Motor neuron (in vitro differentiated cells): ENCODE results near the gene C8A. TPM values are rescaled to one million over a fixed set of nuclear protein-coding genes. Genes with fewer than 3 reads are reported as not detected.
A peak's percentile ranks its signal among the peaks of the same experiment; 100 is the strongest.

Experiments
- ATAC-seq, 8 experiments: fragments of 200-7000 bp; cut with Tn5 transposase; replicated peaks in 6 of 8; 2 replicates each; pipeline ENCODE4 v1.8.0; 2021; ENCODE audit warnings: mild to moderate bottlenecking in 8 of 8, moderate library complexity in 8 of 8
- H3K27ac ChIP-seq, 2 donors: fragments of 250-450 bp; sonication (Bioruptor Pico); 2 replicates each; pipeline ENCODE4 v1.9.0; 2021; ENCODE audit warnings: antibody characterized with exemption in 2 of 2, mild to moderate bottlenecking in 2 of 2, moderate library complexity in 1 of 2
- H3K4me1 ChIP-seq, 2 donors: fragments of 250-450 bp; sonication (Bioruptor Pico); replicated peaks in 1 of 2; 2 replicates each; pipeline ENCODE4 v1.6.1; 2021; ENCODE audit warnings: antibody characterized with exemption in 2 of 2, mild to moderate bottlenecking in 2 of 2, moderate library complexity in 1 of 2
- H3K4me3 ChIP-seq, 5 donors: fragments of 250-450 bp; sonication (Bioruptor Pico); 2 replicates each; pipeline ENCODE4 v1.9.0; 2021; ENCODE audit warnings: antibody characterized with exemption in 5 of 5, mild to moderate bottlenecking in 5 of 5, moderate library complexity in 4 of 5
- WGBS, 10 experiments: fragments of 450-650 bp; shearing (Covaris generic); methylation state at CpG; one replicate each; pipeline ENCODE4 v1.0.0; 2022; 5-methylcytosine and 5-hydroxymethylcytosine counted together
- in situ Hi-C, 9 experiments: fragments of 400-800 bp; cut with MboI; loops; one replicate each; pipeline ENCODE4 v1.15.0; 2021; ENCODE audit warnings: low sequenced_read_pairs in 9 of 9, low pct_unique_long_range_greater_than_20kb in 2 of 9; ENCODE audit not compliant: unreplicated experiment in 9 of 9
- total RNA-seq, 8 experiments: library from RNA; unstranded; fragments of 300-600 nt; gene quantifications; 2 replicates each; pipeline versions ENCODE4 v1.2.3 to v1.2.4, GENCODE V29; 2022

C8A gene
- total RNA-seq, 8 experiments from 2014 or later = 0.09 TPM; not detected in 7

DNA sequence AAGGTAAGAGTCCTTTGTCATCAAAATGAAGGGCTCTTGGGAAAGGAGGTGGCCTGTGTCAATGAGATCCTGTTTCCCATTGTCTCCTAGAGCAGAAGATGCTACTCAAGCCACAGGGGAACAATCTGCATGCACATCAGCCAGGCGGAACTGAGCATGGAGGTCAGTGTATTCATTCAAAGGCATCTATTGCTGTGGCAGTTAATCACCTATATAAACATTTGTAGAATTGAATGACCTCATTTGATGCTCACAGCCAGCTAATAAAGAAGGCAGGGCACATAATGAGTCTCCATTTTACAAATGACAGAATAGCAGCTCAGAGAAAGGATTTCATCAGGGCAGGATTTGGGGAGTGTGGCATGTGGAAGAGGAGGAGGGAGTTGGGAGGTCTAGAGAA lies 29.7 kb upstream of the C8A start:
- Histone ChIP-seq H3K4me1 (peaks cover 5 to 13% of the 10 kb centered on the region in 2 donors), H3K27ac (peak overlapping the region in 1 of 2 donors; percentile 63), H3K4me3 (no peak overlapping the region)
- ATAC-seq = peak in 5 of 8 experiments; percentile 88 to 95 (median 89)
- in situ Hi-C loops = loop anchor here in 5 of 9 experiments (25.0 kb wide), 6 partner anchors 237 to 1737 kb away; partner anchors contain the start of genes DAB1 (in 2 of the 5) and PLPP3 (in 1 of the 5)
- 9 to 100% (median 20%) methylated on average over 1 of the region's 1 CpG; no CpG with 5 or more reads in 2 of the 10 experiments for WGBS, 10 experiments

DNA sequence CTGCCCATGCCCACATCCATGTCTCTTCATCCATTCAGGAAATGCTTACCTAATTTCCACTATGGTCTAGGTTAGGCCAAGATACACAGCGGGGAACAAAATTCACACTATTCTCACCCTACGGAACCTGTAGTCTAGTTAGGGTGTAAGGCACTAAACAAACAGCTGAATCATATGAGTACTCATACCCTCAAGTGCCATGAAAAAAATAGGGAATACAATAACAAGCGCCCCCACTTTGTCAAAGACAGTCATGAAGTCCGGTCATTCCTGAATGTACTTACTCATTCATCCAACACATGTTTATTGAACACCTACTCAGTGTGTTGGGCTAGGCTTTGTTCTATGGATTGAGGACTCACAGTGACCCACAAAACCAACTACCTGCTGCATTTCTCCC lies 29.2 kb upstream of the C8A start:
- Histone ChIP-seq H3K4me1 (peaks cover 5 to 13% of the 10 kb centered on the region in 2 donors), H3K27ac (peak overlapping the region in 1 of 2 donors; percentile 63), H3K4me3 (no peak overlapping the region)
- WGBS, 10 experiments = 47 to 100% (median 71%) methylated on average over 2 to 4 of the region's 4 CpGs; no CpG with 5 or more reads in 3 of the 10 experiments
- no peak for ATAC-seq
- in situ Hi-C loops = loop anchor here in 5 of 9 experiments (25.0 kb wide), 5 partner anchors 237 to 1737 kb away; partner anchors contain the start of gene DAB1 (in 2 of the 5)

DNA sequence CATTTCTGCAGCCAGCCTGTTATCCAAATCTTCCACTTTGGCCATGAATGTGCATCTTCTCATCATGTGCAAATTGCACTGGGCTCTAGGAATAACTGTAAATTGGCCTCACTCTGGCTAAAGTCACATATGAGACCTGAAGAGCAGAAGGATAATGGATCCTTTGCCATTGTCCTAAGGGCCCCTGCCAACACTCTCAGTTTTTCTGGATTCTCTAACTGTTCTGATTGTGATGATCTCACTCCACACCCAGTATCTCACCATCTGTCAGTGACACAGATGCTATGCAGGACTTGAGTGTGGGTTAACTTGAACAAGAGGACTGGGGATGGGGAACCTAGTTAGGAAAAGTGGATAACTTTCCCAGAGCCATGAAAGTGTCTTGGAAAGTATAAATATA lies 26.9 kb upstream of the C8A start:
- Histone ChIP-seq H3K4me3 (no peak overlapping the region), H3K4me1 (peaks cover 5 to 18% of the 10 kb centered on the region in 2 donors), H3K27ac (no peak overlapping the region)
- in situ Hi-C loops = loop anchor here in 5 of 9 experiments (25.0 kb wide), 5 partner anchors 235 to 1735 kb away; partner anchors contain the start of gene DAB1 (in 2 of the 5)
- ATAC-seq = peak in 2 of 8 experiments; percentile 26 to 27

DNA sequence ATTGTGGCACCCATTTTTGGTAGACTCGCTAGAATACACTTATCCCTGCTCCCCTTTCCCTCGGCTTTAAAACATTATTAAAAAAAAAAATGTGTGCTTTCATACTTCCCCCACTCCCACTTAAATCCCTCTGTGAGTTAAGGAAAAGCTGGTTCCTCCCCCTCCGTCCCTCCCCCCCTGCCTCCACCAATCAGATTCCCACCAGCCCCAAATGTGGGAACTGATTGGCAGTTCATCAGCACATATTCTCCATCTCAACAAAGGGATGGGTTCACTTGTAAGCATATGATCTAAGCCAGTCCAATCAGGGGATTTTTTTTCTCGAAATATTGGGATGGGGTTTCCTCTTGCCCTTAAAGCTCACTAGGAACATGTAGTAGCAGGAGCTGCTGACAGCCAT lies 24.5 kb upstream of the C8A start:
- no peak overlapping the region for H3K27ac ChIP-seq
- WGBS, 10 experiments = 68 to 100% (median 93%) methylated on average over 1 to 3 of the region's 4 CpGs; no CpG with 5 or more reads in 3 of the 10 experiments
- in situ Hi-C loops = loop anchor here in 5 of 9 experiments (25.0 kb wide), 5 partner anchors 232 to 1732 kb away; partner anchors contain the start of gene DAB1 (in 2 of the 5)

DNA sequence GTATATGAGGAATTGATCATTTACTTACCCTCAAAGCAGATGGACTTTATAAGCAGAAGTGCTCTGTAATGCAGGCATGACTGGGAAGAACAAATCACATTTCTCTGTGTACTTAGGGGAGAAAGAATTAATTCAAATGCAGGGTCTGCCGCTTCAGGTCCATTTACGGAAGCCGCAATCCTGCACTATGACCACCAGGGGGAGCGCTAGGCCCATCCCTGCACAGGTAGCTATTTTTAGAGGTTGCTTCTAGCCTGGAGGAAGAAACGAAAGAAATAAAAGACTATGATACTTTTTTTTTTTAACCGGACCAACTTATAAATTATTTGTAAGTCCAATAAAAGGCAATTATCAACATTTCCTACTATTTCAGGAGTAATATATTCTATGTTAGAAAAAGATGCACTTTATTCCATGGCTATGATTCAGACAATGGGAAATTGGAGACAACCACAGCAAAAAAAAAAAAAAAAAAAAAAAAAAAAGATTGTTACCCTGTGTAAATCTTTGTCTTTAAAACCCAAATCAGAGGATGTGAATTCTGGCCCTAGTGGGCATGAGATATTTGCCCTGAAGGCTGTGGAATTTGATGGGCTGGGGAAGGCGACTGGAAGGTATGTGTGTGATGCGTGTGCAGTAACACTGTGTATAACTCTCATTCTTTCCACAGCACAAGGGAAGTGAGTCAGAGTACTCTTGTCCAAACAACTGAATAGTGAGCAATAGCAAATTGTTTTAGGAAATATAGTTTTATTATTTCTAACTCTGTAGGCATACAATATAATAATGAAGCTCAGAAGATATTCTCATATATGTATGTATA lies 22.5 kb upstream of the C8A start:
- no peak overlapping the region for H3K4me3 ChIP-seq
- peak; percentile 72 to 90 (median 79) for ATAC-seq
- 0 to 40% (median 20%) methylated on average over 2 to 8 of the region's 8 CpGs; no CpG with 5 or more reads in 1 of the 10 experiments for WGBS, 10 experiments
- H3K27ac ChIP-seq = no peak overlapping the region
- H3K4me1 ChIP-seq = peaks cover 0 to 6% of the 10 kb centered on the region in 2 donors
- in situ Hi-C loops = loop anchor here in 5 of 9 experiments (25.0 kb wide), 5 partner anchors 230 to 1730 kb away; partner anchors contain the start of gene DAB1 (in 2 of the 5)

More for the DNA sequence above, 24.5 kb upstream of the C8A start:
- H3K4me1 ChIP-seq = peaks cover 0 to 10% of the 10 kb centered on the region in 2 donors
- H3K4me3 ChIP-seq = no peak overlapping the region
- ATAC-seq = no peak

DNA sequence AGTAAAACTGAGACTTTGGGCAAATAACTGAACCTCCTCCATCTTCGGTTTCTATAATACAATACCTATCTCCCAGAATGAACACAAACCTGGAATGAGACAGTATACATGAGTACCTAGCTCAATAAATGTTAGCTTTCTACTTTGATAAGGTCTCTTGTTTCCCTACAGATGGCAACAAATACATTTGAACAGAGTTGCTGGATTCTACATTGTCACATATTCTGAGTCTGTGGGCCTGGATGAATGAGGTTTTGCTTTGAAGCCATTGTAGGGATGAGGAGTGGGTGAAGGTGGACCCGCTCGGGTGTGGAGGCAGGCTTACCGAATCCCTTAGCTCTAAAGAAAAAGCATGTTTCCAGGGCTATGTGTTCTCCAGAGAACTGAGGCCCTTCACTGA lies 21.5 kb upstream of the C8A start:
- no peak for ATAC-seq
- Histone ChIP-seq H3K27ac (no peak overlapping the region), H3K4me3 (no peak overlapping the region), H3K4me1 (peaks cover 0 to 6% of the 10 kb centered on the region in 2 donors)
- 86 to 100% (median 94%) methylated on average over 1 to 4 of the region's 4 CpGs; no CpG with 5 or more reads in 5 of the 10 experiments for WGBS, 10 experiments
- in situ Hi-C loops = loop anchor here in 5 of 9 experiments (25.0 kb wide), 5 partner anchors 229 to 1729 kb away; partner anchors contain the start of gene DAB1 (in 2 of the 5)

DNA sequence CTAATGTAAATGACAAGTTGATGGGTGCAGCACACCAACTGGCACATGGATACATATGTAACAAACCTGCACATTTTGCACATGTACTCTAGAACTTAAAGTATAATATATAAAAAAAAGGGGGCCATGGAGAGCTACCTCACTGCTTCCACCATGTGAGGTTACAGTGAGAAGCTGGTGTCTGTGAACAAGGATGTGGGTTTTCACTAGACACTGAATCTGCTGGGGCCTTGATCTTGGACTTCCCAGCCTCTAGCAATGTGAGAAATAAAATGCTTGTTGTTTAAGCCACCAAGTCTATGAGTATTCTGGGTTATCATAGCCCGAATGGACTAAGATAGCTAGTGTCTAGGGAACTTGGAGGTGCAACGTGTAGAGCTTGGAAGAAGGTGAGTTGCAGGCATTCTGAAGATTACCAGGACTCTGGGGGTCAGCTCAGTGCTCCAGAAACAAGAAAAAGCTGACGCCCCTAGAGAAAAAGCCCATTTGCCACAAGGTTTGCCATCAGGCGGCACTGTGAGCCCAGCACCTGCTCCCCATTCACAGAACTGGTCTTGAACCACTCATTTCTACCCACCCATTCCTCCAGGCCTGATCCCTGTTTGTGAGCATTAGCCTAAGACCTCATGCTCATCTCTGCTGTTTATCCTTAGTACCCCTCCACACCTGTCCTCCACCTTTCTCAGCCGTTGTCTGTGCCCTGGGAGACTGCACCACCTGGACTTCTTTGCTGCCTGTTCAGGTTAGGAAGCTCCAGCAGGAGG lies 20.3 kb upstream of the C8A start:
- H3K27ac ChIP-seq = no peak overlapping the region
- peaks cover 0 to 6% of the 10 kb centered on the region in 2 donors for H3K4me1 ChIP-seq
- ATAC-seq = no peak
- WGBS, 10 experiments = 50 to 100% (median 86%) methylated on average over 1 to 4 of the region's 5 CpGs; no CpG with 5 or more reads in 2 of the 10 experiments
- in situ Hi-C loops = loop anchor here in 5 of 9 experiments (25.0 kb wide), 5 partner anchors 228 to 1728 kb away; partner anchors contain the start of gene DAB1 (in 2 of the 5)
- H3K4me3 ChIP-seq = no peak overlapping the region

DNA sequence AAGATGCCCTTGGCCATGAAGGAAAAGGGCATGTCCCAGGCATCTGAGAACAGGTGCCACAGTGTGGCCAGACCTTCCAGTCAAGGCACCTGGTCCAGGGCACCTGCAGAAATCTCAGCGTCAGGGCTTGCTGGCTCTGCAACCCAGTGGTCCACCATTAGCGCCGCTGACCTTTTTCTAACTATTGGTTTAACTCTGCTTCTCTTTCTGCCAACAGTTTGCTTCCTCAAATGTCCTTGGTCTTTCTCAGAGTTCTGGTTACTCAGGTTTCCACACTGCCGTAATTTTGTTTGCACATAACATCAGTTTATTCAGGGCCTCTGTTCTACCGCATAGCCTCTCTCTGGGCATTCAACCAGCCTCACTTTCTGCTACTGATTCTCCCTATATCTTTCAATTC lies 18.9 kb upstream of the C8A start:
- no peak overlapping the region for H3K4me3 ChIP-seq
- in situ Hi-C loops = loop anchor here in 5 of 9 experiments (25.0 kb wide), 5 partner anchors 227 to 1727 kb away; partner anchors contain the start of gene DAB1 (in 2 of the 5)
- 87 to 100% (median 97%) methylated on average over 1 to 5 of the region's 5 CpGs; no CpG with 5 or more reads in 2 of the 10 experiments for WGBS, 10 experiments
- peaks cover 0 to 6% of the 10 kb centered on the region in 2 donors for H3K4me1 ChIP-seq
- no peak overlapping the region for H3K27ac ChIP-seq
- ATAC-seq = no peak

DNA sequence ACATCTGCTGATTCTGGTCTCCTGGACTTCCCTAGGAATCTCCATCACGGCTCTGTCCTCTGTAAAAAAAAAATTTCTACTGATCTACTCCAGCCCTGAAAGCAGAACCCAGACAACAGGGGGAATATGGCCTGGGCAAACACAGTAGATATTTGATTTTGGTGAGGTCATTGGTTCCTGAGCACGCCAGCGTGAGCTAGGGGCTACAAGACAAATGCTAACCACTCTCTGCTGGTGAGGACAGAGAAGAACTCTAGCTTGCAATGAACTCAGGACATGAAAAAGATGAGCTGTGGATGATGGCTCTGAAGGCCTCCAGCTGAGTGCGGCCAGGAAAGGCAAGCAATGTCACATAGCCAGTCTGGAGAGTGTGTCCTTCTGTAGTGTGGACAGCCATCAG lies 18.2 kb upstream of the C8A start:
- 83 to 100% (median 96%) methylated on average over 1 to 4 of the region's 4 CpGs; no CpG with 5 or more reads in 4 of the 10 experiments for WGBS, 10 experiments
- Histone ChIP-seq H3K4me3 (no peak overlapping the region), H3K4me1 (peaks cover 0 to 6% of the 10 kb centered on the region in 2 donors), H3K27ac (no peak overlapping the region)
- in situ Hi-C loops = loop anchor here in 5 of 9 experiments (25.0 kb wide), 5 partner anchors 226 to 1726 kb away; partner anchors contain the start of gene DAB1 (in 2 of the 5)
- peak in 1 of 8 experiments; percentile 76 for ATAC-seq

DNA sequence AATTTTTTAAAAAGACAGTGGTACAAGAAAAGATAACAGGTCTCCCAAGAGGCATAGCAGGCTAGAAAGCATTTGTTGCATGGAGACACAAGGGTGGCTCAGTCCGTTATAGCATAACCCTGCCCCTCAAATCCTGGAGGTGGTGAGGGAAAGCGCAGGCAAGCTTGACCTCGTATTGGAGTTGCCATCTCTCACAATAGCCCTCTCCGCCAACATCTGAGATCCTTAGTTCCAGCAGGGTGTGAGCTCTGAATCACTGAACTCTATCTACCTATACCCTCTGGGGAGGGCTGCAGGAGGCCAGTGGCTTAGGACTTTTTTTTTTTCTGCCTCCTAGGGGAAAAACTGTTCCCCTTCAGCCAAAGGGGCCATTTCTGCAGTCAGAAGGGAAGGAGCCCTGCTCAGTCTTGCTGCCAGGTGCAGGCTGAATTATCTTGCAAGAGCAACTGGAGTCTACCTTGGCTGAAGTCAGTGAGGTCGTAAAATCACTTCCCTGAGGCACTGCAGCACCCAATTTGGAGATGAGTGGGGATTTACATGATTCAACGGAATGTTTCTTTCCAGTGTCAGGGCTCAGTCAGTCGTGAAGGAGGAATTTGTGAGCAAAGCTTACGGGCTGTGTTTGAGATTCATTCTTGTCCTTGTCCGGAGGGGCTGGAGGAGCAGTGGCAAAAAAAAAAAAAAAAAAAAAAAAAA lies 17.2 kb upstream of the C8A start:
- peak in 4 of 8 experiments; percentile 16 to 94 (median 54) for ATAC-seq
- Histone ChIP-seq H3K4me1 (no peaks in the 10 kb centered on the region), H3K27ac (no peak overlapping the region), H3K4me3 (no peak overlapping the region)
- 11 to 70% (median 59%) methylated on average over 2 to 9 of the region's 9 CpGs for WGBS, 10 experiments
- in situ Hi-C loops = loop anchor here in 5 of 9 experiments (25.0 kb wide), 5 partner anchors 225 to 1725 kb away; partner anchors contain the start of gene DAB1 (in 2 of the 5)

DNA sequence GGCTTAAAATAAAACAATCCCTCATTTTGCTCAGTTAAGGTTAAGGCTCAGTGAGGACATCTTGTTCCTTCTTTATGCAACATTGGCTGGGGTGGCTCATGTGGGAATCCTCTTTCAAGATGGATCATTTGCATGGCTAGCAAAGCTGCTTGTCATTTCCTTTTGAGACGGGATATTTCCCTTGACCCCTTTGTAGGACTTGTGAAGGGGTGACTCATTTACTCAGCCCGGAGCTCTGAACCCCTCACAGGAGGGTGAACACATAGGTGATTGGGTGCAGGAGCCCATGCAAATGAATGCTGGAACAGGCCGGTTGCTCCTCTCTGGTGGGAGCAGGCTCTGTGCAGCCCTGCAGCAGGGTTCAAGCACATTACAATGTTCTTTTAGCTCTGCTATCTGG lies 15.8 kb upstream of the C8A start:
- no peak overlapping the region for H3K4me3 ChIP-seq
- no peak overlapping the region for H3K27ac ChIP-seq
- WGBS, 10 experiments = 0 to 100% (median 70%) methylated on average over 1 to 3 of the region's 3 CpGs; no CpG with 5 or more reads in 4 of the 10 experiments
- in situ Hi-C loops = loop anchor here in 5 of 9 experiments (25.0 kb wide), 5 partner anchors 224 to 1724 kb away; partner anchors contain the start of gene DAB1 (in 2 of the 5)
- ATAC-seq = peak in 4 of 8 experiments; percentile 27 to 66 (median 57)
- peaks cover 1 to 10% of the 10 kb centered on the region in 2 donors for H3K4me1 ChIP-seq
